Activated T-cell treated with anti-CD3 and anti-CD28 coated beads, Interleukin-2, amount 50 U/mL, for 4 hours (primary cell): ENCODE data around the gene HNRNPD. TPM values are rescaled to one million over a fixed set of nuclear protein-coding genes. Genes with fewer than 3 reads are reported as not detected.
"Not testable (repeated sequence)": the region's sequence is repeated elsewhere in the genome, so short reads cannot be mapped to it uniquely, and the experiment has no call there.

ENCODE experiments used
- ATAC-seq, 2 donors: fragments of 200-7000 bp; cut with Tn5 transposase; one replicate each; pipeline ENCODE4 v1.10.0; 2021
- DNase-seq: peaks from one replicate; pipeline ENCODE4 v3.0.0-alpha.2; 2020
- H3K27me3 Mint-ChIP-seq: one replicate; pipeline ENCODE4 v1.8.0; 2021; ENCODE audit warnings: low read depth, mixed read lengths
- H3K36me3 Mint-ChIP-seq: one replicate; pipeline ENCODE4 v1.8.0; 2022; ENCODE audit warnings: mixed read lengths; ENCODE audit not compliant: insufficient read depth
- H3K4me1 Mint-ChIP-seq: one replicate; pipeline ENCODE4 v1.8.0; 2021; ENCODE audit warnings: low read depth, mixed read lengths
- H3K4me3 Mint-ChIP-seq: one replicate; pipeline ENCODE4 v1.8.0; 2021; ENCODE audit warnings: mild to moderate bottlenecking, moderate library complexity, mixed read lengths
- H3K9me3 Mint-ChIP-seq: one replicate; pipeline ENCODE4 v1.8.0; 2021; ENCODE audit warnings: mixed read lengths
- total RNA-seq, 3 donors: library from RNA; stranded (reverse); gene quantifications; one replicate each; pipeline ENCODE4 v1.2.1, GENCODE V29; 2021

The HNRNPD gene
- total RNA-seq, 3 donors from 2014 or later, result 447 to 507 (median 468) TPM

DNA sequence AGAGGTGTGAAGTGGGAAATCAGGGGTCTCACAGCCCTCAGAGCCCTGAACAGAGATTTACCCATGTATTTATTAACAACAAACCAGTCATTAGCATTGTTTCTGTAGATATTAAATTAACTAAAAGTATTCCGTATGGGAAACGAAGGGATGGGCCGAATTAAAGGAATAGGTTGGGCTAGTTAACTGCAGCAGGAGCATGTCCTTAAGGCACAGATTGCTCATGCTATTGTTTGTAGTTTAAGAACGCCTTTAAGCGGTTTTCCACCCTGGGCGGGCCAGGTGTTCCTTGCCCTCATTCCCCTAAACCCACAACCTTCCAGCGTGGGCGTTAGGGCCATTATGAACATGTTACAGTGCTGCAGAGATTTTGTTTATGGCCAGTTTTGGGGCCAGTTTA is 12.5 kb upstream of the HNRNPD start:
- not testable (repeated sequence) for ATAC-seq, H3K36me3 Mint-ChIP-seq, DNase-seq, H3K4me1 Mint-ChIP-seq, H3K27me3 Mint-ChIP-seq, H3K9me3 Mint-ChIP-seq, H3K4me3 Mint-ChIP-seq

DNA sequence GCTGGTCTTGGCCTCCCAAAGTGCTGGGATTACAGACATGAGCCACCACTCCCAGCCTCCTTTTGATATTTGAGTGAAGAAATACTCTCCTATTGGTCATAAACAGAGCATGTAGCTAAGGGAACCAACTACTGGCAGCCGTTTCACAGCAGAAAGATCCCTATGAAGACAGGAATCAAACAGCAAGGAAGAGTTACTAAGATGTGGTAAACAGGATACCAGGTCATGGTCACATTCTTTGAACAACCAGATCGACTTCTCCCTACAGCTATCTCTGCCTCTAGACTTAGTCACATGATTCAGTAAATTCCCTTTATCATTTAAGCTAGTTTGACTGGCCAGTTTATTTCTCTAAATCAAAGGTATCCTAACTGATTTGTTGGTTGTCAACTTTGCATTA is 9.0 kb upstream of the HNRNPD start:
- DNase-seq, result no peak
- H3K36me3 Mint-ChIP-seq, result peaks cover 4% of the 10 kb centered on the region
- peaks cover 4% of the 10 kb centered on the region for H3K9me3 Mint-ChIP-seq
- peaks cover 8% of the 10 kb centered on the region for H3K4me1 Mint-ChIP-seq
- ATAC-seq, result no peak
- H3K27me3 Mint-ChIP-seq, result peaks cover 6% of the 10 kb centered on the region
- no peak overlapping the region for H3K4me3 Mint-ChIP-seq

DNA sequence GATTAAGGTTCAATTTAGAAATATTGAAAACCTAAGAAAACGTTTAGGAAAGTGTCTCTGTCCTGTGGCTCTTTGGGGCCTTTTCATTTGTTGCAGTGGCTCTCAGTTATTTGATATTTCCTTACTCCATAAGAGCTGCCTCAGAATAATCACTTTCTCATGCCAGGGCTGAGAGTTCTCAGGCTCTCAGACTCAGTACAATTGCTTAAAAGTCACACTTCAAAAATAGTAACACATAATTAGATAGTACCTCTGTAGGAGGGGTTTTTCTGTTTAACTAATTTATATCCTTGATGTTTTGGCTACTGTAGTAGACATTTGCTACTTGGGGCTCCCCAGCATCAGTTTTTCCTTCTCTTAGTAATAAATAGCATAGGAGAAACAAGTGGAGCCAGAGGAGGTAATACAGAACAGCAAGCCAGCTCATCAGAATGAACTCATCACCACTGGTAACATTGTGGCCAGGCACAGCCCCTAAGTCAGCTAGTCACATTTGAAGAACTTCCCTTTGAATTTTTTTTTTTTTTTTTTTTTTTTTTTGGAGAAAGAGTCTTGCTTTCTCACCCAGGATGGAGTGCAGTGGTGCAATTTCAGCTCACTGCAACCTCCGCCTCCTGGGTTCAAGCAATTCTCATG is 8.0 kb upstream of the HNRNPD start:
- H3K36me3 Mint-ChIP-seq, result peaks cover 6% of the 10 kb centered on the region
- H3K4me3 Mint-ChIP-seq, result no peak overlapping the region
- H3K27me3 Mint-ChIP-seq, result peaks cover 6% of the 10 kb centered on the region
- ATAC-seq (peak; percentile 60 to 66), DNase-seq (no peak)
- peaks cover 10% of the 10 kb centered on the region for H3K4me1 Mint-ChIP-seq
- H3K9me3 Mint-ChIP-seq, result peaks cover 4% of the 10 kb centered on the region

DNA sequence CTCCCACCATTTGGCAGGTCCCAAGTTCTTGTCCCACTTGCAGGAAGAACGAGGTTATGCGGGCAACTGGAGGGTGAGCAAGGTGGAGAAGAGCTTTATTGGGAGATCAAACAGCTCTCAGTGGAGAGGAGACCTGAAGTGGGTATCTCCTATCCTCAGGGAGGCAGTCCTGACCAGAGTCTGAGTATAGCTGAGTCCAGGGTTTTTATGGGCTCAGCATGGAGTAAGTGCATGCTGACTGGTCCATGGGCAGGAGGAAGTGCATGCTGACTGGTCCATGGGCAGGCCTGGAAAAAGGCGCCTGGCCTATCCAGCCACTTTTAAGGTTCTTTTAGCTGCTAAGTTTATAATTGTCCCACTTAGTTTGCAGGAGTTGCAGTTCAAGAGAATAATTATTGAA is 7.4 kb upstream of the HNRNPD start:
- ATAC-seq, result no peak
- no peak for DNase-seq
- Mint-ChIP-seq H3K4me1 (peaks cover 14% of the 10 kb centered on the region), H3K4me3 (no peak overlapping the region), H3K9me3 (peaks cover 4% of the 10 kb centered on the region), H3K27me3 (peaks cover 6% of the 10 kb centered on the region), H3K36me3 (peaks cover 6% of the 10 kb centered on the region)

DNA sequence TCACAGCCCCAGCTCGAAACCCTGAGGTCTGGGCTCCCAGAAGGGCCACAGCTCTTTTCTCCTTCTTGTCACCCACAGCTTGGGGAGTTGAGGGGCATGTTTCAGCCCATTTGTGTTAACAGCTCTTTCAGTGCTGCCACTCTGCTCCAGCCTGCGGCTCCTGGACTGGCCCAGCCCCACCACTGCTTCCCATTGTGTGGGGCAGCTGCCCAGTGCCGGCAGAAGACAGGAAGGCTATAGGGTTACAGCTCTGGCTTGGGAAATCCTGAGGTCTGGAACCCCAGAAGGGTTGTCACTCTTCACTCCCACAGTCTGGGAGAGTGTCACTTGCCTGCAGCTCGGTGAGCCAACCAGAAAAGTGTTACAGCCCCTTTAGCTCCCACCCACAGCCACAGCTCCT is 7.0 kb upstream of the HNRNPD start:
- Mint-ChIP-seq H3K9me3 (peaks cover 2% of the 10 kb centered on the region), H3K27me3 (peaks cover 5% of the 10 kb centered on the region), H3K36me3 (peaks cover 6% of the 10 kb centered on the region), H3K4me3 (no peak overlapping the region), H3K4me1 (peaks cover 18% of the 10 kb centered on the region)
- no peak for ATAC-seq
- DNase-seq, result no peak

DNA sequence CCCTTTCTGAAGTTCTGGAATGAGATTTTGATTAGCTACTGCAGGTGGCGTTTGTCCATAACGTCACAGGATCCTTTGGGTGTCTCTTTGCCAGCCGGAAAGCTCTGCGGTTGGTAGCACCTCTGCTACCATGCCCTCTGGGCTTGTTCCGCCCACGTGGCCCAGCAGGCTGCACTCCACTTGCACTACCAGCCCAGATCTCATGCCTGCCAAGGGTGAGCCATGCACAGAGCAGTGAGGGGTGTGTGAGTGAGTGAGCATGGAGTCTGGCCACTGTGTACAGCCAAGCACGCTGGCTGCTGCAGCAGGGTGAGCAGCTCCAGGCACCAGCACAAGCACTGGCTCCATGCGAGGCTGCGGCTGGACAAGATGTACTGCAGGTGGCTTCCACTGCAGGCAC is 6.6 kb upstream of the HNRNPD start:
- Mint-ChIP-seq H3K9me3 (no peaks in the 10 kb centered on the region), H3K27me3 (peaks cover 2% of the 10 kb centered on the region), H3K4me1 (peaks cover 23% of the 10 kb centered on the region), H3K4me3 (no peak overlapping the region), H3K36me3 (peaks cover 6% of the 10 kb centered on the region)
- DNase-seq (no peak), ATAC-seq (no peak)

DNA sequence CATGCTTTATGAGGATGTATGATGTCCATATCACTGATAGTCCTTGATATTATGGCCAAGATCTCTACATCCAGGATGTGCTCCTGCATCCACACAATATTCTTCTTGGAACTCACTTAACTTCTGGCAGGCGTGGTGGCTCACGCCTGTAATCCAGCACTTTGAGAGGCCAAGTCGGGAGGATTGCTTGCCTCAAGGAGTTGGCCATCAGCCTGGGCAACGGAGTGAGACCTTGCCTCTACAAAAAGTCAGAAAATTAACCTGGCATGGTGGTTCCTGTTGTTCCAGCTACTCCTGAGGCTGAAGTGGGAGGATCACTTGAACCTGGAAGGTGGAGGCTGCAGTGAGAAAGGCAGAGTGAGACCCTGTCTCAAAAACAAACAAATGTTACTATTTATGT is 2.3 kb upstream of the HNRNPD start:
- Mint-ChIP-seq H3K4me1 (peaks cover 22% of the 10 kb centered on the region), H3K36me3 (peaks cover 23% of the 10 kb centered on the region), H3K9me3 (no peaks in the 10 kb centered on the region), H3K27me3 (no peaks in the 10 kb centered on the region), H3K4me3 (peak overlapping the region; percentile 93)
- no peak for DNase-seq
- no peak for ATAC-seq

DNA sequence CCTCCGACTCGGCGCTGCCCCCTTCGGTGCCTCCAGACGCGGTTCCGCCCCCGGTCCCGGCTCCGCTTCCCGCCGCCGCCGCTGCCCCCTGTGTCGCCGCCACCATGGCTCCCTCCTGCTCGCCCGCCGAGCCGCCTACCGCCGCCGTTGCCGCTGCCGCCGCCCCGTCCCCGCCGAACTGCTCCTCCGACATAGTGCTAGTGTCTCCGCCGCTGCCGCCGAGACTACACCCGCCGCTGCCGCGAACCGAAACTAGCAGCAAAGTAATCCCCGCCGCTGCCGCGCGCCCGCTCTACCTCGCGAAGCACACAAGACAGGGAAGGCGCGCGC is 340 bp downstream of the HNRNPD start:
- no peak for DNase-seq
- Mint-ChIP-seq H3K36me3 (peaks cover 43% of the 10 kb centered on the region), H3K9me3 (no peaks in the 10 kb centered on the region), H3K4me1 (peaks cover 46% of the 10 kb centered on the region), H3K4me3 (peak overlapping the region; percentile 93), H3K27me3 (no peaks in the 10 kb centered on the region)
- ATAC-seq, result peak; percentile 28 to 32

DNA sequence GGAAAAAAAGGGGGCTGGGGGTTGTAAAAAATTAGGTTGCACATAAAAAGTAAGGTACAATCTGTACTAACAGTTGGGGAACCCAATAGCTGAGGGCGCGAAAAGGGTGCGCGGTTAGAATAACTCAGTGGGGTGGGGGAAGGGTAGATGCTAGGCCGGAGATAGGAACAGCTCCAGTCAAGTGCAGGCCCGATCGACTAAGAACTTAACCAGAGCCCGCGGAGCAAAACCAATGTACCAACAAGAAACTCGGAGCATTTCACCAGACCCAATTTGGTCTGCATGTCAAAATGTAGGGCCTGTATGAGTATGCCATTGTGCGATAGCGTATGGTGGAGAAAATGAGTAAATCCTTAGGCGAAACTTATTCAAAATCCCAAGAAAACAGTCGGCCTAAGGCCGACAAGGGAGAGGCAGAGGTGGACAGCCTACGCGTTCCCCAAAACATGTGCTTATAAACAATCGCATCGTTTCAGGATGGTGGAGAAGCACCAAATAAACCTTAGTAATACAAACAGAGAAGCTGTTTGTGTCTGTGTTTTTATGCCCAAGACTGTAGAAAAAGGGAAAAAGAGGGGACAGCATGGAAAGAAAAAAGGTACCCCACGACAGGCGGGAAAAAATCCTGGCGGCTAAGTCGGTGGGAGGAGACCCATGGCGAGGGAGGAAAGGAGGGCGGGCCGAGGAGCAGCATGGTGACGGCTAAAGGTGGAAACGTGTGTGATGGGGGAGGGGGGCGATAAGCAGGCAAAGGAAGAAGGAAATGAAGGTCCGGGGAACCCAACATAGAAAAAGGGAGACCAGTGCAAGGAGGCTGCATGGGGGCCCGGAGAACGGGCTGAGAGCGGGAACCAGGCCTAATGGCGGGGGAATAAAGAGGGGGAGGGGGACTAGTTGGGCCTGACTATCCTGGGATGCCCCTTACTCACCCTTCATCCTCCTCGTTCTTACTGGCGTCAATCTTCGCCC is 990 bp downstream of the HNRNPD start:
- H3K36me3 Mint-ChIP-seq, result peaks cover 43% of the 10 kb centered on the region
- H3K27me3 Mint-ChIP-seq, result no peaks in the 10 kb centered on the region
- H3K4me3 Mint-ChIP-seq, result peak overlapping the region; percentile 93
- peak; percentile 58 for DNase-seq
- peaks cover 51% of the 10 kb centered on the region for H3K4me1 Mint-ChIP-seq
- ATAC-seq, result peak; percentile 44 to 47
- no peaks in the 10 kb centered on the region for H3K9me3 Mint-ChIP-seq

DNA sequence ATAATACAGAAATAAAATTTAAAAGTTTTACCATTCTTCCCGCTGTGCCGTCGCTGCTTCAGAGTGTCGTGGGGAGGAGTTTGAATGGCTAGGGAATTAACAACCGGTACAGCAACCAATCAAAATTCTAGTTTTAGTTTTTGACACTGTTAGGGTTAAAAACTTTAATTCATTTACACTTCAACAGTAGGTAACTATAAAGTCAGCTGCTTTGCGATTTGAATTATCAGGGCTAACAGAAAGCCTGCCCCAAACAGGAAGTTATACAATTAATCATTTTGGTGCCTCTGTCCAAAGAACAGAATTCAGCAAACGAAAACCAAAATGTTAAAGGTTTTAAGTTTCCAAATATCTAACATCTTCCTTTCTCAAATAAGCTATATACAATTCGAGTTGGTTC is 2.3 kb downstream of the HNRNPD start:
- Mint-ChIP-seq H3K36me3 (peaks cover 47% of the 10 kb centered on the region), H3K4me3 (peak overlapping the region; percentile 93), H3K27me3 (no peaks in the 10 kb centered on the region), H3K4me1 (peaks cover 60% of the 10 kb centered on the region), H3K9me3 (no peaks in the 10 kb centered on the region)
- no peak for DNase-seq
- no peak for ATAC-seq

DNA sequence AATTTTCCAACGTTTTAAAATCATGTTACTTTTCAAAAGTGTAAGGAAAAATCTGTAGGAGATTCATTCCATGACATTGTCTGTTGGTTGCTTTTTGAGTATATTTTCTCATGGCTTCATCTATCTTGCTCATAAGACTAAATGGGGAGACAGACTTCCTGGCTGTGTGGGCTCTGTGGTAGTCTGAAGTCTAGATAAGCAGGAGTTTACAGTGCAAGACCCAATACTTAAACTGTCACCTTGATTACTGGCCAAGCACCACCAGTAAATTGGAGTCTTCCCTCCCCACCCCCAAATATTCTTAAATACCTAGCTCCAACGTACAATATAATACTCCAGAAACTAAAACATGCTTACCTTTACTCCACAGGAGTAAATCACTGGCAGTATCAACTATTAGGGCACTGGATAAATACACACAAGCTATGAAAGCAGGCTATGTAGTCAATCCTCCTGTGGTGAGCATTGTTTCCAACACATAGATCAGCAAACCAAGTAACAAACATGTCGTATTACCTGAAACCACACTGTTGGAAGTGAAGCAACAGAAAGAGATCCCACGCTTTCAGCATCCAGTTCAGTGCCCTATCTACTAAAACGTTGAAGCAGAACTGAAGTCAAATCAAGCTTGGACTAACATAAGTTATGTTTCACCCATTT is 6.2 kb downstream of the HNRNPD start:
- H3K36me3 Mint-ChIP-seq, result peaks cover 49% of the 10 kb centered on the region
- peak overlapping the region; percentile 17 for H3K4me3 Mint-ChIP-seq
- no peak for DNase-seq

DNA sequence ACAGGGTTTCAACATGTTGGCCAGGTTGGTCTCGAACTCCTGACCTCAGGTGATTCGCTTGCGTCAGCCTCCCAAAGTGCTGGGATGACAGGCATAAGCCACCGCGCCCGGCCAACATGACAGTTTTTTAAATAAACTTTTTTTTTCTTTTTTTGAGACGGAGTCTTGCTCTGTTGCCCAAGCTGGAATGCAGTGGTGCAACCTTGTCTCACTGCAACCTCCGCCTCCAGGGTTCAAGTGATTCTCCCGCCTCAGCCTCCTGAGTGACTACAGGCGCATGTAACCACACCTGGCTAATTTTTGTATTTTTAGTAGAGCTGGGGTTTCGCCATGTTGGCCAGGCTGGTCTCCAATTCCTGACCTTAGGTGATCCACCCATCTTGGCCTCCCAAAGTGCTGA is 7.4 kb downstream of the HNRNPD start:
- Mint-ChIP-seq H3K4me3 (peak overlapping the region; percentile 35), H3K36me3 (peaks cover 44% of the 10 kb centered on the region), H3K4me1 (peaks cover 87% of the 10 kb centered on the region)
- ATAC-seq, H3K27me3 Mint-ChIP-seq, DNase-seq, H3K9me3 Mint-ChIP-seq: not testable (repeated sequence)

More for the DNA sequence above, 6.2 kb downstream of the HNRNPD start:
- Mint-ChIP-seq H3K4me1 (peaks cover 78% of the 10 kb centered on the region), H3K27me3 (no peaks in the 10 kb centered on the region), H3K9me3 (no peaks in the 10 kb centered on the region)
- peak in 1 of 2 donors; percentile 31 for ATAC-seq

DNA sequence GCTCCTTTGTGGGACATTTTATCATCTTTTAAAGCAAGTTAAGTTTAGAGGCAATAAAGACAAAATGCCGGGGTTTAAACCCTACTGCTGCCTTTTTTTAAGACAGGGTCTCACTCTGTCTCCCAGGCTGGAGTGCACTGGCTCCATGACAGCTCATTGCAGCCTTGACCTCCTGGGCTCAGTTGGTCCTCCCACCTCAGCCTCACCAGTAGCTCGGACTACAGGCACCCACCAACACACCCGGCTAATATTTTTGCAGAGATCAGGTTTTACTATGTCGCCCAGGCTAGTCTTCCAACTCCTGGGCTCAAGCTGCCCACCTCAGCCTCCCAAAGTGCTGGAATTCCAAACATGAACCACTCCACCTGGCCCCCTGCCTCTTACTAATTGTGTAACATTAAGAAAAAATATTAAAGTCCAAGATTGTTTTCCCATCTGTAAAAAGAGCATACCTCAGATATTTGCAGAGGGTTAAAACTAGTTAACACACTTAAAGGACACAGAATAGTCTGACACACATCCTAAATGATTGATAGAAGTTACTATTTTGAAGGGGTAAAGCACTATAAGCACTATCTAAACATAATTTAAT is 9.8 kb downstream of the HNRNPD start:
- H3K4me3 Mint-ChIP-seq, result peak overlapping the region; percentile 43
- peaks cover 36% of the 10 kb centered on the region for H3K36me3 Mint-ChIP-seq
- peaks cover 87% of the 10 kb centered on the region for H3K4me1 Mint-ChIP-seq
- no peaks in the 10 kb centered on the region for H3K27me3 Mint-ChIP-seq
- ATAC-seq (no peak), DNase-seq (no peak)
- H3K9me3 Mint-ChIP-seq, result no peaks in the 10 kb centered on the region

DNA sequence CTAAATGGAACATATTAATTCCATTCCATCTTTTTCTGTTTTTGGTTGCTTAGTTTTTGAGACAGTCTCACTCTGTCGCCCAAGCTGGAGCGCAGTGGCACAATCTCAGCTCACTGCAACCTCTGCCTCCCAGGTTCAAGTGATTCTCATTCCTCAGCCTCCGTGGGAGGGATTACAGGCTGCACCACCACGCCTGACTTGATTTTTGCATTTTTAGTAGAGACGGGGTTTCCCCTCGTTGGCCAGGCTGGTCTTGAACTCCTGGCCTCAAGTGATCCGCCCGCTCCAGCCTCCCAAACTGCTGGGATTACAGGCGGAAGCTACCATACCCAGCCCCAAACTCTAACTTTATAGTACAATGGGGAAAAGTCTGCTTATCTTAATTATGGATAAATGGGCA is 11.2 kb downstream of the HNRNPD start:
- peaks cover 87% of the 10 kb centered on the region for H3K4me1 Mint-ChIP-seq
- peaks cover 37% of the 10 kb centered on the region for H3K36me3 Mint-ChIP-seq
- DNase-seq (no peak), ATAC-seq (peak; percentile 35 to 38)
- H3K9me3 Mint-ChIP-seq, result no peaks in the 10 kb centered on the region
- peak overlapping the region; percentile 47 for H3K4me3 Mint-ChIP-seq
- H3K27me3 Mint-ChIP-seq, result no peaks in the 10 kb centered on the region
